Gastrocnemius medialis (tissue), 4 donors: ENCODE data around the gene CYTH2.

Source experiments
- POLR2A ChIP-seq, 2 donors: fragments of 450-650 bp; IDR thresholded peaks; one replicate each; pipeline ENCODE4 v1.6.1; 2017; ENCODE audit warnings: antibody characterized with exemption in 2 of 2, mild to moderate bottlenecking in 2 of 2, moderate library complexity in 2 of 2
- TF ChIP-seq, protein P1 (sequence below), 5 experiments: fragments of 450-650 bp in 3 of 5; fragments of 200-600 bp in 2 of 5; sonication (generic) in 2 of 5; IDR thresholded peaks in 4 of 5; conservative IDR thresholded peaks in 1 of 5; 1 replicate in 4 of 5; 2 replicates in 1 of 5; pipeline ENCODE4 v1.5.1; 2016 to 2019; ENCODE audit warnings: antibody characterized with exemption in 5 of 5, mild to moderate bottlenecking in 3 of 5, moderate library complexity in 3 of 5

DNA sequence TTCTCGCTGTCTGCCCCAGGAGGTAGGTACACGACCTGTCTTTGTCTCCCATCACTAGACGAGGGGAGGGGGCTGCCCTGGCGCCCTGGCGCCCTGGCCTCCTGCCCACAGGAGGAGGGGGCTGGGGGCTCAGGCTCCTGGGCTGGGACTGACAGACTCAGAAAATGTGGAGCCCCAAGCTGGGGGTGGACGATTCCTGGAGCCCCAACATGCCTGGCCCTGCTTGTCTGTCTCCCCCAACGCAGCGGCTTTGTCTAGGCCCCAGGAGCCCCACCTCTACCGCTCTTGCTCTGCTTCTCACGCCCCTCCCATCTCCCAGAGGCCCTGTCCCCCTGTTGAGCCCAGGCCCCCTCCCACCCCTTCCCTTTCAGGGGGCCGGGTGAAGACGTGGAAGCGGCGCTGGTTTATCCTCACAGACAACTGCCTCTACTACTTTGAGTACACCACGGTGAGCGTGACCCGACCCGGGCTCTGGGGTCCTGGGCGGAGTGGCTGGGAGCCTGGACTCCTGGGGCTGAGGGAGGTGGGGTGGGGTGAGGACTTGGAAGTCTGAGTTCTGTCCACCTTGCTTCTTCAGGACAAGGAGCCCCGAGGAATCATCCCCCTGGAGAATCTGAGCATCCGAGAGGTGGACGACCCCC, 8.6 kb downstream of the CYTH2 start:
- TF ChIP-seq, protein P1, sequence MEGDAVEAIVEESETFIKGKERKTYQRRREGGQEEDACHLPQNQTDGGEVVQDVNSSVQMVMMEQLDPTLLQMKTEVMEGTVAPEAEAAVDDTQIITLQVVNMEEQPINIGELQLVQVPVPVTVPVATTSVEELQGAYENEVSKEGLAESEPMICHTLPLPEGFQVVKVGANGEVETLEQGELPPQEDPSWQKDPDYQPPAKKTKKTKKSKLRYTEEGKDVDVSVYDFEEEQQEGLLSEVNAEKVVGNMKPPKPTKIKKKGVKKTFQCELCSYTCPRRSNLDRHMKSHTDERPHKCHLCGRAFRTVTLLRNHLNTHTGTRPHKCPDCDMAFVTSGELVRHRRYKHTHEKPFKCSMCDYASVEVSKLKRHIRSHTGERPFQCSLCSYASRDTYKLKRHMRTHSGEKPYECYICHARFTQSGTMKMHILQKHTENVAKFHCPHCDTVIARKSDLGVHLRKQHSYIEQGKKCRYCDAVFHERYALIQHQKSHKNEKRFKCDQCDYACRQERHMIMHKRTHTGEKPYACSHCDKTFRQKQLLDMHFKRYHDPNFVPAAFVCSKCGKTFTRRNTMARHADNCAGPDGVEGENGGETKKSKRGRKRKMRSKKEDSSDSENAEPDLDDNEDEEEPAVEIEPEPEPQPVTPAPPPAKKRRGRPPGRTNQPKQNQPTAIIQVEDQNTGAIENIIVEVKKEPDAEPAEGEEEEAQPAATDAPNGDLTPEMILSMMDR (IDR thresholded peaks at IDR 0.05 in 4 of 5, conservative IDR thresholded peaks at IDR 0.05 in 1 of 5): no peak
- TF ChIP-seq POLR2A (IDR thresholded peaks at IDR 0.05): no peak
